Lower leg skin (tissue), 3 donors: ENCODE measurements around the gene F10.

Source experiments
- POLR2A ChIP-seq, 2 donors: fragments of 450-650 bp; IDR thresholded peaks; one replicate each; pipeline ENCODE4 v1.6.1; 2016 to 2017; ENCODE audit warnings: antibody characterized with exemption in 2 of 2, mild to moderate bottlenecking in 1 of 2, moderate library complexity in 1 of 2
- TF ChIP-seq, protein P1 (sequence below), 3 donors: fragments of 450-650 bp; IDR thresholded peaks; one replicate each; pipeline ENCODE4 v1.5.1; 2016; ENCODE audit warnings: antibody characterized with exemption in 3 of 3, mild to moderate bottlenecking in 3 of 3, moderate library complexity in 2 of 3

DNA sequence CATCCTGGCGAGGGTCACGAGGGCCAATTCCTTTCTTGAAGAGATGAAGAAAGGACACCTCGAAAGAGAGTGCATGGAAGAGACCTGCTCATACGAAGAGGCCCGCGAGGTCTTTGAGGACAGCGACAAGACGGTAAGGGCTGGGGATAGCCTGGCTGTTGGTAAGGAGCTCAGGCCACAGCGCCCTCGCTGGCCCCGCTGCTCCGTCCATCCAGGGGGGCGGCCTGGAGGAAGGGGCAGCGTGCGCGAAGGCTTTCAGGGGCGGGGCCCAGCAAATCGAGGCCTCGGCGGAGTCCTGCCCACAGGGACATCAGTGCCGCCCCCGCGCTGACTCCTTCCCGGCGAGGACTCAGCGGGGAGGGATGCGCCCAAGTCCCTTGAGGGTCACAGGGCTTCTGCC lies 6.9 kb downstream of the F10 start:
- TF ChIP-seq, protein P1, sequence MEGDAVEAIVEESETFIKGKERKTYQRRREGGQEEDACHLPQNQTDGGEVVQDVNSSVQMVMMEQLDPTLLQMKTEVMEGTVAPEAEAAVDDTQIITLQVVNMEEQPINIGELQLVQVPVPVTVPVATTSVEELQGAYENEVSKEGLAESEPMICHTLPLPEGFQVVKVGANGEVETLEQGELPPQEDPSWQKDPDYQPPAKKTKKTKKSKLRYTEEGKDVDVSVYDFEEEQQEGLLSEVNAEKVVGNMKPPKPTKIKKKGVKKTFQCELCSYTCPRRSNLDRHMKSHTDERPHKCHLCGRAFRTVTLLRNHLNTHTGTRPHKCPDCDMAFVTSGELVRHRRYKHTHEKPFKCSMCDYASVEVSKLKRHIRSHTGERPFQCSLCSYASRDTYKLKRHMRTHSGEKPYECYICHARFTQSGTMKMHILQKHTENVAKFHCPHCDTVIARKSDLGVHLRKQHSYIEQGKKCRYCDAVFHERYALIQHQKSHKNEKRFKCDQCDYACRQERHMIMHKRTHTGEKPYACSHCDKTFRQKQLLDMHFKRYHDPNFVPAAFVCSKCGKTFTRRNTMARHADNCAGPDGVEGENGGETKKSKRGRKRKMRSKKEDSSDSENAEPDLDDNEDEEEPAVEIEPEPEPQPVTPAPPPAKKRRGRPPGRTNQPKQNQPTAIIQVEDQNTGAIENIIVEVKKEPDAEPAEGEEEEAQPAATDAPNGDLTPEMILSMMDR (IDR thresholded peaks at IDR 0.05) = no peak
- TF ChIP-seq POLR2A (IDR thresholded peaks at IDR 0.05) = no peak
